ENCODE results near the gene CCL26. TPM values are rescaled to one million over a fixed set of nuclear protein-coding genes. Genes with fewer than 3 reads are reported as not detected.

Gene CCL26
- total and polyA plus RNA-seq, 2 of the 13 experiments (the other 11 are each of a cell fraction or from before 2014, with no cell fraction given): 0.16 TPM; not detected in 1

DNA sequence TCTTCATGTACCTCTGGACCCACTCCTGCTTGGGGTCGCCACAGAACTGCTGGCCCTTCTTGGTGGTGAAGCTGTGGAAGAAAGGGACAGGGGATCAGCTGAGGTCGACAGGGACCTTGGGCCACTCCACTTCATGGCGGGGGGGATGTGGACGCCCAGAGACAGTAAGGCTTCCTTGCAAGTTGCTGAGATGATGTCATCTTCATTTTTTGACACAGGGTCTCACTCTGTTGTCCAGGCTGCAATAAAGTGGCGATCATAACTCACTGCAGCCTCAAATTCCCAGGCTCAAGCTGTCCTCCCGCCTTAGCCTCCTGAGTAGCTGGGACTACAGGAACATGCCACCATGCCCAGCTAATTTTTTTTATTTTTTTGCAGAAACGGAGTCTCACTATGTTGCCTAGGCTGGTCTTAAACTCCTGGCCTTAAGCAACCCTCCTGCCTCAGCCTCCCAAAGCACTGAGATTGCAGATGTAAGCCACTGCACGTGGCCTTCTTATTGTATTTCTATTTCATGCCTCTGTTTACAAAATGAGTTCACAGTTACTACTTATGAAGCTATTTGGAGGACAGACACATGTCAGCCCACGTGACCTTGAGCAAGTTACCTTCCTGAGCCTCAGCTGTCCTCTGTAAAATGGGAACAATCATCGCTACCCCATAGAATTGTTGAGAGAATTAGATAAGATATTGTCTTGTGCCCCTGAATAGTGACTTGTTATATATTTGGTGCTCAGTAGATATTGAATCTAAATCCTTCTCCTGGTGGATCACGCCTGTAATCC, 40.1 kb upstream of the CCL26 start:
- in situ Hi-C loops (cut with HindIII; ENCODE audit: extremely low pct_ligation_motif_present, low pct_unique_long_range_greater_than_20kb) (no loop called here), intact Hi-C loops (cut with micrococcal nuclease; ENCODE audit: unreplicated experiment) (no loop called here)
- 27% methylated on average over 7 of the region's 11 CpGs for WGBS (ENCODE audit: low lambda C conversion rate)
- Histone ChIP-seq H3K9me3 (ENCODE audit: low read length) (peaks cover 8% of the 10 kb centered on the region), H2AFZ (ENCODE audit: low read length) (no peak overlapping the region), H4K20me1 (ENCODE audit: insufficient read depth, low read length) (no peaks in the 10 kb centered on the region), H3K4me2 (ENCODE audit: low read depth, low read length) (no peak overlapping the region), H3K9ac (ENCODE audit: insufficient read depth, low read depth, low read length) (no peak overlapping the region), H3K4me3 (replicated peaks in 1 of 3; ENCODE audit: insufficient read depth in 1 of 3, low read depth in 2 of 3, low read length in 3 of 3) (no peak overlapping the region), H3K27me3 (ENCODE audit: control insufficient read depth in 1 of 2, insufficient read depth in 2 of 2, low read length in 2 of 2) (peaks cover 0 to 12% of the 10 kb centered on the region in 2 experiments; a peak in 2 of 5 replicates), H3K4me1 (ENCODE audit: insufficient read depth, low read length) (no peaks in the 10 kb centered on the region), H3K79me2 (ENCODE audit: insufficient read depth, low read length) (no peaks in the 10 kb centered on the region), H3K36me3 (replicated peaks in 1 of 2; ENCODE audit: control insufficient read depth in 1 of 2, insufficient read depth in 2 of 2, low read length in 2 of 2) (no peaks in the 10 kb centered on the region), H3K27ac (ENCODE audit: extremely low read length, insufficient read depth, low read length) (no peak overlapping the region)
- FAIRE-seq (no peak), ATAC-seq (no peak), DNase-seq (ENCODE audit: low spot score) (no peak)
- ChIA-PET POLR2A (no interaction called here), CTCF (ENCODE audit: low intra/inter-chr PET ratio, low total read pairs) (no interaction called here)
- no peak for TF ChIP-seq ZNF343 (CRISPR knock-in tag; IDR thresholded peaks at IDR 0.05)
- TF ChIP-seq, protein P1, sequence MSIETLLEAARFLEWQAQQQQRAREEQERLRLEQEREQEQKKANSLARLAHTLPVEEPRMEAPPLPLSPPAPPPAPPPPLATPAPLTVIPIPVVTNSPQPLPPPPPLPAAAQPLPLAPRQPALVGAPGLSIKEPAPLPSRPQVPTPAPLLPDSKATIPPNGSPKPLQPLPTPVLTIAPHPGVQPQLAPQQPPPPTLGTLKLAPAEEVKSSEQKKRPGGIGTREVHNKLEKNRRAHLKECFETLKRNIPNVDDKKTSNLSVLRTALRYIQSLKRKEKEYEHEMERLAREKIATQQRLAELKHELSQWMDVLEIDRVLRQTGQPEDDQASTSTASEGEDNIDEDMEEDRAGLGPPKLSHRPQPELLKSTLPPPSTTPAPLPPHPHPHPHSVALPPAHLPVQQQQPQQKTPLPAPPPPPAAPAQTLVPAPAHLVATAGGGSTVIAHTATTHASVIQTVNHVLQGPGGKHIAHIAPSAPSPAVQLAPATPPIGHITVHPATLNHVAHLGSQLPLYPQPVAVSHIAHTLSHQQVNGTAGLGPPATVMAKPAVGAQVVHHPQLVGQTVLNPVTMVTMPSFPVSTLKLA (IDR thresholded peaks at IDR 0.05): peak; percentile 65
- peak; percentile 57 for TF ChIP-seq ATF7 (IDR thresholded peaks at IDR 0.05)
- TF ChIP-seq ATF7 (CRISPR knock-in tag; IDR thresholded peaks at IDR 0.05): no peak
- BruUV-seq (replicated peaks): no TSS peak

DNA sequence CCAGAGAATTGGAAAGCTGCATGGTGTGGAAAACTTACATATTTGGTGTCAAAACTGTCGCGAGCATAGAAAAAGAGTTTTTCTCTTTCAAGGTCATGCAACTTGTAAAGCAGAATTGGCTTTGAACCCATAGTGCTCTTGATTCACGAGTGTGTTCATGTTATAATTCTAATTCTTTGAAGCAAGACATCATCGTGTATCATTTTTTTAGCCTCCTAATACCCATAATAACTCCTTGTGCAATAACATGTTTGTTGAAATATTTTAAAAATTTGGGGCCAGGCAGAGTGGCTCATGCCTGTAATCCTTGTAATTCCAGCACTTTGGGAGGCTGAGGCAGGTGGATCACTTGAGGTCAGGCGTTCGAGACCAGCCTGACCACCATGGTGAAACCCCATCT, 37.4 kb upstream of the CCL26 start:
- no peak overlapping the region for H3K9ac ChIP-seq (ENCODE audit: insufficient read depth, low read depth, low read length)
- ATAC-seq: no peak
- H3K4me1 ChIP-seq (ENCODE audit: insufficient read depth, low read length): no peaks in the 10 kb centered on the region
- BruUV-seq (replicated peaks): no TSS peak
- ChIA-PET CTCF (ENCODE audit: low intra/inter-chr PET ratio, low total read pairs) (no interaction called here), POLR2A (no interaction called here)
- H3K79me2 ChIP-seq (ENCODE audit: insufficient read depth, low read length): no peaks in the 10 kb centered on the region
- no peaks in the 10 kb centered on the region for H3K36me3 ChIP-seq (replicated peaks in 1 of 2; ENCODE audit: control insufficient read depth in 1 of 2, insufficient read depth in 2 of 2, low read length in 2 of 2)
- no peak overlapping the region for H3K4me2 ChIP-seq (ENCODE audit: low read depth, low read length)
- FAIRE-seq: no peak
- intact Hi-C loops (cut with micrococcal nuclease; ENCODE audit: unreplicated experiment): no loop called here
- WGBS (ENCODE audit: low lambda C conversion rate): 35% methylated on average over 6 of the region's 6 CpGs
- H2AFZ ChIP-seq (ENCODE audit: low read length): no peak overlapping the region
- no peak for DNase-seq (ENCODE audit: low spot score)
- in situ Hi-C loops (cut with HindIII; ENCODE audit: extremely low pct_ligation_motif_present, low pct_unique_long_range_greater_than_20kb): no loop called here
- TF ChIP-seq MAFK (conservative IDR thresholded peaks at IDR 0.05 in 1 of 2, IDR thresholded peaks at IDR 0.05 in 1 of 2; ENCODE audit: low read length in 2 of 2): no peak
- H3K4me3 ChIP-seq (replicated peaks in 1 of 3; ENCODE audit: insufficient read depth in 1 of 3, low read depth in 2 of 3, low read length in 3 of 3): no peak overlapping the region
- no peaks in the 10 kb centered on the region for H3K27me3 ChIP-seq (ENCODE audit: control insufficient read depth in 1 of 2, insufficient read depth in 2 of 2, low read length in 2 of 2)
- peaks cover 22% of the 10 kb centered on the region for H3K9me3 ChIP-seq (ENCODE audit: low read length)
- no peaks in the 10 kb centered on the region for H4K20me1 ChIP-seq (ENCODE audit: insufficient read depth, low read length)
- H3K27ac ChIP-seq (ENCODE audit: extremely low read length, insufficient read depth, low read length): no peak overlapping the region

Measured in HepG2 (cell line).